HepG2 (cell line): ENCODE results near the gene RIBC1. TPM values are rescaled to one million over a fixed set of nuclear protein-coding genes. Genes with fewer than 3 reads are reported as not detected.

Source experiments
- ATAC-seq: fragments of 200-7000 bp; cut with Tn5 transposase; 3 replicates; pipeline ENCODE4 v1.9.1; 2020; ENCODE audit warnings: mild to moderate bottlenecking, moderate library complexity
- BruUV-seq: library from RNA; stranded (reverse); fragments of 400-500 nt; replicated peaks from 2 replicates; lab custom pipeline; 2021; lab: Mats Ljungman, UMichigan
- CTCF ChIA-PET: fragments of 300-600 bp; formaldehyde crosslinking; extraction: SDS; loops from one replicate; lab custom pipeline; 2021; ENCODE audit warnings: low total read pairs, inconsistent platforms, low intra/inter-chr PET ratio; lab: Yijun Ruan, JAX
- POLR2A ChIA-PET: fragments of 350-600 bp; sonication (Branson Sonifier 250); formaldehyde crosslinking; loops from one replicate; lab custom pipeline; 2020; ENCODE audit warnings: antibody characterized with exemption, inconsistent platforms; lab: Yijun Ruan, JAX
- DNase-seq: peaks from one replicate; pipeline ENCODE4 v3.0.0-alpha.2; 2015; ENCODE audit warnings: low spot score
- FAIRE-seq: peaks from 3 replicates; lab custom pipeline; 2011; peaks lifted over from hg19 to GRCh38; lab: Jason Lieb, UNC
- H2AFZ ChIP-seq: one replicate; pipeline ENCODE4 v1.6.1; 2011; ENCODE audit warnings: low read length, inconsistent platforms
- H3K27ac ChIP-seq: fragments of 300-600 bp; 3 replicates; pipeline ENCODE4 v1.8.0; 2011; ENCODE audit warnings: mixed run types, mild to moderate bottlenecking, mixed read lengths, low read length, inconsistent platforms; ENCODE audit not compliant: insufficient read depth; ENCODE audit errors: extremely low read length
- H3K27me3 ChIP-seq, 2 experiments: fragments of 200-600 bp in 1 of 2; 2 replicates in 1 of 2; 3 replicates in 1 of 2; pipeline versions ENCODE4 v1.6.0 to v1.8.0; 2011; ENCODE audit warnings: low read length in 2 of 2, mild to moderate bottlenecking in 2 of 2, moderate library complexity in 2 of 2, inconsistent platforms in 1 of 2; ENCODE audit not compliant: insufficient read depth in 2 of 2, control insufficient read depth in 1 of 2
- H3K36me3 ChIP-seq, 2 experiments: fragments of 200-600 bp in 1 of 2; replicated peaks in 1 of 2; 2 replicates in 1 of 2; 3 replicates in 1 of 2; pipeline versions ENCODE4 v1.5.1 to v1.8.0; 2011; ENCODE audit warnings: low read length in 2 of 2, inconsistent platforms in 1 of 2; ENCODE audit not compliant: insufficient read depth in 2 of 2, control insufficient read depth in 1 of 2
- H3K4me1 ChIP-seq: 2 replicates; pipeline ENCODE4 v1.5.1; 2012; ENCODE audit warnings: low read length, inconsistent platforms; ENCODE audit not compliant: insufficient read depth
- H3K4me2 ChIP-seq: 2 replicates; pipeline ENCODE4 v1.6.0; 2011; ENCODE audit warnings: low read depth, low read length, inconsistent platforms
- H3K4me3 ChIP-seq, 3 experiments: fragments of 200-600 bp in 1 of 3; sonication (generic), shearing (Covaris generic) in 1 of 3; replicated peaks in 1 of 3; 2 replicates each; pipeline ENCODE4 v1.5.1; 2011 to 2016; ENCODE audit warnings: low read length in 3 of 3, inconsistent platforms in 2 of 3, low read depth in 2 of 3, mild to moderate bottlenecking in 2 of 3, control low read depth in 1 of 3, mixed read lengths in 1 of 3; ENCODE audit not compliant: insufficient read depth in 1 of 3
- H3K79me2 ChIP-seq: one replicate; pipeline ENCODE4 v1.6.1; 2011; ENCODE audit warnings: low read length, inconsistent platforms; ENCODE audit not compliant: insufficient read depth
- H3K9ac ChIP-seq: 2 replicates; pipeline ENCODE4 v1.6.0; 2011; ENCODE audit warnings: mild to moderate bottlenecking, low read depth, low read length, inconsistent platforms; ENCODE audit not compliant: insufficient read depth
- H3K9me3 ChIP-seq: 2 replicates; pipeline ENCODE4 v1.5.1; 2012; ENCODE audit warnings: mild to moderate bottlenecking, low read length
- H4K20me1 ChIP-seq: 2 replicates; pipeline ENCODE4 v1.6.0; 2011; ENCODE audit warnings: inconsistent platforms, mild to moderate bottlenecking, low read length, moderate library complexity; ENCODE audit not compliant: insufficient read depth
- ARNT ChIP-seq: fragments of 450-650 bp; IDR thresholded peaks from 2 replicates; pipeline ENCODE4 v1.6.1; 2017
- ATAD3A ChIP-seq: sonication (generic); formaldehyde crosslinking; IDR thresholded peaks from 2 replicates; pipeline ENCODE4 v1.4.0; 2020; ENCODE audit warnings: missing genetic modification reagents
- HNF1B ChIP-seq: sonication (generic); formaldehyde crosslinking; IDR thresholded peaks from 2 replicates; pipeline ENCODE4 v1.5.1; 2020; ENCODE audit warnings: mild to moderate bottlenecking, moderate library complexity, missing genetic modification reagents
- MTF1 ChIP-seq: sonication (generic); formaldehyde crosslinking; IDR thresholded peaks from 2 replicates; pipeline ENCODE4 v1.5.0; 2020; ENCODE audit warnings: missing genetic modification reagents
- SNRNP70 ChIP-seq: fragments of 200-400 bp; formaldehyde crosslinking; IDR thresholded peaks from 2 replicates; pipeline ENCODE4 v1.6.1; 2017; ENCODE audit warnings: mild to moderate bottlenecking, low read depth, low read length, moderate library complexity
- SRF ChIP-seq: IDR thresholded peaks from 2 replicates; pipeline ENCODE4 v1.6.1; 2011; ENCODE audit warnings: mild to moderate bottlenecking, low read depth, low read length, moderate library complexity
- THAP9 ChIP-seq: sonication (generic); formaldehyde crosslinking; IDR thresholded peaks from 2 replicates; pipeline ENCODE4; 2020; ENCODE audit warnings: missing genetic modification reagents, mild to moderate bottlenecking, borderline replicate concordance
- ZBTB39 ChIP-seq: sonication (generic); formaldehyde crosslinking; IDR thresholded peaks from 2 replicates; pipeline ENCODE4 v1.5.0; 2020; ENCODE audit warnings: missing genetic modification reagents
- ZNF333 ChIP-seq: sonication (generic); formaldehyde crosslinking; IDR thresholded peaks from 2 replicates; pipeline ENCODE4 v1.4.0; 2020; ENCODE audit warnings: mild to moderate bottlenecking, missing genetic modification reagents, borderline replicate concordance
- ZNF460 ChIP-seq: sonication (generic); formaldehyde crosslinking; IDR thresholded peaks from 2 replicates; pipeline ENCODE4 v1.5.1; 2020; ENCODE audit warnings: missing genetic modification reagents, mild to moderate bottlenecking, borderline replicate concordance
- ZNF616 ChIP-seq: sonication (generic); formaldehyde crosslinking; IDR thresholded peaks from 2 replicates; pipeline ENCODE4 v1.5.0; 2020; ENCODE audit warnings: low read depth, mild to moderate bottlenecking, missing genetic modification reagents
- WGBS: methylation state at CpG from one replicate; pipeline ENCODE4 v1.1.6; 2017; ENCODE audit warnings: low lambda C conversion rate; 5-methylcytosine and 5-hydroxymethylcytosine counted together
- in situ Hi-C: cut with HindIII; loops from 2 replicates; pipeline ENCODE4 v1.10.0; 2017; ENCODE audit warnings: low pct_unique_long_range_greater_than_20kb; ENCODE audit not compliant: extremely low pct_ligation_motif_present
- intact Hi-C: fragments of 100-400 bp; cut with micrococcal nuclease; formaldehyde crosslinking; loops from one replicate; pipeline ENCODE4 v1.10.0; 2022; ENCODE audit not compliant: unreplicated experiment
- polyA plus RNA-seq, 8 experiments: library from polyadenylated mRNA; depleted of rRNA in 3 of 8; stranded (reverse) in 7 of 8; unstranded in 1 of 8; fragments of >200 nt; fragmentation: Illumina TruSeq in 4 of 8; extraction: Trizol in 4 of 8; gene quantifications; 2 replicates each; pipeline versions ENCODE4 v1.2.1 to v1.2.3, GENCODE V29; 2011 to 2016; ENCODE audit warnings: low read depth in 4 of 8, missing spikeins in 1 of 8, mixed read lengths in 1 of 8; ENCODE audit not compliant: insufficient read depth in 1 of 8
- total RNA-seq, 5 experiments: library from RNA; depleted of rRNA; stranded (reverse); fragments of >200 nt; fragmentation: Illumina TruSeq; extraction: Trizol; gene quantifications; 2 replicates each; pipeline ENCODE4 v1.2.3, GENCODE V29; 2016; ENCODE audit warnings: low read depth in 1 of 5
- TF ChIP-seq, protein P1 (sequence below): sonication (generic); formaldehyde crosslinking; IDR thresholded peaks from 2 replicates; pipeline ENCODE4 v1.5.0; 2020; ENCODE audit warnings: mild to moderate bottlenecking, missing genetic modification reagents, borderline replicate concordance
- TF ChIP-seq, protein P2 (sequence below): sonication (generic); formaldehyde crosslinking; IDR thresholded peaks from 2 replicates; pipeline ENCODE4 v1.4.0; 2020; ENCODE audit warnings: mild to moderate bottlenecking, low read depth, missing genetic modification reagents

Gene RIBC1
- total and polyA plus RNA-seq, 2 of the 13 experiments (the other 11 are each of a cell fraction or from before 2014, with no cell fraction given), result 0.55 TPM; not detected in 1

DNA sequence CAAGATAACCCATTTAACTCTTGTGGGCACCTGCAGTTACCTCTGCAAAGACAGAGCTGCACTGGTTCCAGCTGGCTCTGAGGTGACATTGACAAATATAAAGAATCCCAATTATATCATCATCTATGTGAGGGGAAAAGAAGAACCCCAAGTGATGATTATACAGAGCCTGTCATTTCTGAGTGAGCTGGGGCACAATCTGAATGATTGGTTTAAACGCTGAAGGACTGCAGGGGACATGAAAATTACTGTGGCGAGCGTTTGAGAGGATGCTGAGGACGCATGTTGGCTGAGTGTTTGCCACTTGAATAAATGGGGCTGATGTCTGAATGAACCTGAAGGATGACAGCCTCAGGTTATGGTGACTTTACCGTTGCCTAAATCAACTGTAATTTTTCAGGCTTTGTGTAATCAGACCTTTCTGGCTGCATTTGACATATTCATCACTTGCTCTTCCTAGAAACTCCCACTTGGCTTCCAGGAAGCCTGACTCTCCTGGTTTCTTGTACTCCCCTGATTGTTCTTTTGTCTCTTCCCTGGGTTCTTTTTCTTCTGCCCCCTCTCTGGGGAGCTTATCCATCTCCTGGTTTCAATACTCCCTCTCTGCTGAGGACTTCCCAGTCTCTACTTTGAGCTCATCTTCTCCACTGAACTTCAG is 15.6 kb downstream of the RIBC1 start:
- no TSS peak for BruUV-seq
- no peak for ATAC-seq
- Histone ChIP-seq H3K4me3 (no peak overlapping the region), H3K9ac (no peak overlapping the region), H3K79me2 (no peaks in the 10 kb centered on the region), H3K36me3 (no peaks in the 10 kb centered on the region), H2AFZ (no peak overlapping the region), H3K27me3 (no peaks in the 10 kb centered on the region; a peak in 1 of 5 replicates), H3K9me3 (no peaks in the 10 kb centered on the region), H4K20me1 (no peaks in the 10 kb centered on the region), H3K27ac (no peak overlapping the region), H3K4me1 (peaks cover 10% of the 10 kb centered on the region), H3K4me2 (no peak overlapping the region)
- WGBS, result 10% methylated on average over 4 of the region's 5 CpGs
- in situ Hi-C loops (no loop called here), intact Hi-C loops (no loop called here)
- no peak for DNase-seq
- ChIA-PET CTCF (no interaction called here), POLR2A (interaction anchor here (0.6 kb wide), 1 partner anchor 246 kb away, joined by 3 read pairs; no protein-coding TSS in a partner anchor)
- no peak for FAIRE-seq
- no peak for TF ChIP-seq ZNF616 (CRISPR knock-in tag)
- TF ChIP-seq, protein P1, sequence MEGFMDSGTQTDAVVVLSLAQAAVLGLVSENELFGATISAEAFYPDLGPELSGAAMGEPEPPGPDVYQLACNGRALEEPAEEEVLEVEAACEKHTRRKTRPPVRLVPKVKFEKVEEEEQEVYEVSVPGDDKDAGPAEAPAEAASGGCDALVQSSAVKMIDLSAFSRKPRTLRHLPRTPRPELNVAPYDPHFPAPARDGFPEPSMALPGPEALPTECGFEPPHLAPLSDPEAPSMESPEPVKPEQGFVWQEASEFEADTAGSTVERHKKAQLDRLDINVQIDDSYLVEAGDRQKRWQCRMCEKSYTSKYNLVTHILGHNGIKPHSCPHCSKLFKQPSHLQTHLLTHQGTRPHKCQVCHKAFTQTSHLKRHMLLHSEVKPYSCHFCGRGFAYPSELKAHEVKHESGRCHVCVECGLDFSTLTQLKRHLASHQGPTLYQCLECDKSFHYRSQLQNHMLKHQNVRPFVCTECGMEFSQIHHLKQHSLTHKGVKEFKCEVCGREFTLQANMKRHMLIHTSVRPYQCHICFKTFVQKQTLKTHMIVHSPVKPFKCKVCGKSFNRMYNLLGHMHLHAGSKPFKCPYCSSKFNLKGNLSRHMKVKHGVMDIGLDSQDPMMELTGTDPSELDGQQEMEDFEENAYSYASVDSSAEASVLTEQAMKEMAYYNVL, result no peak
- TF ChIP-seq SRF, result no peak
- no peak for TF ChIP-seq MTF1
- TF ChIP-seq ATAD3A, result no peak
- no peak for TF ChIP-seq SNRNP70
- TF ChIP-seq ZNF333 (CRISPR knock-in tag), result no peak
- TF ChIP-seq ZBTB39, result no peak
- TF ChIP-seq, protein P2, sequence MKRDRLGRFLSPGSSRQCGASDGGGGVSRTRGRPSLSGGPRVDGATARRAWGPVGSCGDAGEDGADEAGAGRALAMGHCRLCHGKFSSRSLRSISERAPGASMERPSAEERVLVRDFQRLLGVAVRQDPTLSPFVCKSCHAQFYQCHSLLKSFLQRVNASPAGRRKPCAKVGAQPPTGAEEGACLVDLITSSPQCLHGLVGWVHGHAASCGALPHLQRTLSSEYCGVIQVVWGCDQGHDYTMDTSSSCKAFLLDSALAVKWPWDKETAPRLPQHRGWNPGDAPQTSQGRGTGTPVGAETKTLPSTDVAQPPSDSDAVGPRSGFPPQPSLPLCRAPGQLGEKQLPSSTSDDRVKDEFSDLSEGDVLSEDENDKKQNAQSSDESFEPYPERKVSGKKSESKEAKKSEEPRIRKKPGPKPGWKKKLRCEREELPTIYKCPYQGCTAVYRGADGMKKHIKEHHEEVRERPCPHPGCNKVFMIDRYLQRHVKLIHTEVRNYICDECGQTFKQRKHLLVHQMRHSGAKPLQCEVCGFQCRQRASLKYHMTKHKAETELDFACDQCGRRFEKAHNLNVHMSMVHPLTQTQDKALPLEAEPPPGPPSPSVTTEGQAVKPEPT (CRISPR knock-in tag), result no peak
- no peak for TF ChIP-seq HNF1B (CRISPR knock-in tag)
- no peak for TF ChIP-seq ZNF460 (CRISPR knock-in tag)
- TF ChIP-seq ARNT, result no peak
- no peak for TF ChIP-seq THAP9 (CRISPR knock-in tag)
